ENCODE data around the gene HOTAIR. TPM values are rescaled to one million over a fixed set of nuclear protein-coding genes. Genes with fewer than 3 reads are reported as not detected.

The HOTAIR gene
- polyA plus RNA-seq, 1 donor from 2014 or later = not detected

- Mint-ChIP-seq H3K27me3 (peaks cover 72% of the 10 kb centered on the region), H3K4me1 (peaks cover 6 to 10% (median 8%) of the 10 kb centered on the region in 3 donors), H3K27ac (peak overlapping the region; percentile 9 to 62 (median 36)), H3K4me3 (no peak overlapping the region), H3K36me3 (no peaks in the 10 kb centered on the region), H3K9me3 (peaks cover 0 to 2% (median 0%) of the 10 kb centered on the region in 3 donors)
These were observed 44.0 kb downstream of the HOTAIR start for GRCh38 chr12:53930591-53931255.

- peak overlapping the region in 1 of 4 donors; percentile 3 for H3K4me3 Mint-ChIP-seq
- no peaks in the 10 kb centered on the region for H3K36me3 Mint-ChIP-seq
- H3K9me3 Mint-ChIP-seq = peaks cover 0 to 2% (median 0%) of the 10 kb centered on the region in 3 donors
- H3K27ac Mint-ChIP-seq = peak overlapping the region in 1 of 3 donors; percentile 22
- H3K27me3 Mint-ChIP-seq = peaks cover 74% of the 10 kb centered on the region
- H3K4me1 Mint-ChIP-seq = peaks cover 0 to 2% (median 0%) of the 10 kb centered on the region in 3 donors
These were observed 45.2 kb downstream of the HOTAIR start for GRCh38 chr12:53929527-53929926.

- Mint-ChIP-seq H3K27me3 (peaks cover 82% of the 10 kb centered on the region), H3K4me1 (peaks cover 0 to 2% (median 0%) of the 10 kb centered on the region in 3 donors), H3K9me3 (peaks cover 0 to 2% (median 0%) of the 10 kb centered on the region in 3 donors), H3K27ac (peak overlapping the region in 1 of 3 donors; percentile 50), H3K36me3 (no peaks in the 10 kb centered on the region), H3K4me3 (peak overlapping the region in 2 of 4 donors; percentile 50 to 67)
These were observed 46.5 kb downstream of the HOTAIR start for GRCh38 chr12:53928054-53928835.

DNA sequence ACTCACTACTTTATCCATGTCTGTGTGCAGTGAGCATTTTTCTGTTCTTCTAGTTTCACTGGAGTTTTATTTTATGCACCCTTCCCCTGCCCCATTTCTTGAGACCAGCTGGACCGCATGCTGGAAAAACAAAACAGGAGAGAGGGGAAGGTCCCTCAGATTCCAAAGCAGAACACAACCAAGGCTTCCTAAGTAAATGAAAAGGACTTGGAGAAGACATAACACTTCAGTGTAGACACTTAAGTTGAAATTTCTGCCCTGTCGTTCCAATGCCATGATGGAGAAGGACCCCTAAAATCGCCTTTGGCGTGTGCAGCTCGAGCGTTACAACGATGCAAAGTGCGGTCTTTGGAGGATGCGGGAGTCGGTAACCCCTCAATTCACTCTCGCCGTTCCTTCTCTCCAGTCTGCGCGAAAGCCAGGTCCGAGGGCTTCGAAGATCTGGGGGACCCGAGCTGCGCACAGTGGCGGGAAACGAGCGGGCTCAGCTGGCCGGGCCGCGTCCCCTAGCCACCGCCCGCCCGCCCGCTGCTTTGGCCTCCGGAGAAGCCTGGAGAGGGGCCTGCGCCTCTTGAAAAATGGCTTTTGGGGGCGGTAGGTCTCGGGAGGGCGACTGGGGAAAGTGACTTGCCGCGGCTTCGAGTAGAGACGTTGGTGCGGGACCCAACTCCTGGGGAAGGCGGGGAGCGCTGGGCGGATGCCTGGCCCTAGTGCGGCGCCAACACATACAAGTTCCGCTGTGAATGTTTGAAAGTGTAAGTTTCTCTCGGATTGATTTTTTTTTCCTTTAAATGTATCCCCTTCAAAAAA is 47.3 kb downstream of the HOTAIR start:
- peak overlapping the region in 1 of 4 donors; percentile 10 for H3K4me3 Mint-ChIP-seq
- no peaks in the 10 kb centered on the region for H3K36me3 Mint-ChIP-seq
- peaks cover 0 to 2% (median 0%) of the 10 kb centered on the region in 3 donors for H3K4me1 Mint-ChIP-seq
- H3K27ac Mint-ChIP-seq = peak overlapping the region in 2 of 3 donors; percentile 40 to 74
- peaks cover 0 to 2% (median 0%) of the 10 kb centered on the region in 3 donors for H3K9me3 Mint-ChIP-seq
- peaks cover 81% of the 10 kb centered on the region for H3K27me3 Mint-ChIP-seq

DNA sequence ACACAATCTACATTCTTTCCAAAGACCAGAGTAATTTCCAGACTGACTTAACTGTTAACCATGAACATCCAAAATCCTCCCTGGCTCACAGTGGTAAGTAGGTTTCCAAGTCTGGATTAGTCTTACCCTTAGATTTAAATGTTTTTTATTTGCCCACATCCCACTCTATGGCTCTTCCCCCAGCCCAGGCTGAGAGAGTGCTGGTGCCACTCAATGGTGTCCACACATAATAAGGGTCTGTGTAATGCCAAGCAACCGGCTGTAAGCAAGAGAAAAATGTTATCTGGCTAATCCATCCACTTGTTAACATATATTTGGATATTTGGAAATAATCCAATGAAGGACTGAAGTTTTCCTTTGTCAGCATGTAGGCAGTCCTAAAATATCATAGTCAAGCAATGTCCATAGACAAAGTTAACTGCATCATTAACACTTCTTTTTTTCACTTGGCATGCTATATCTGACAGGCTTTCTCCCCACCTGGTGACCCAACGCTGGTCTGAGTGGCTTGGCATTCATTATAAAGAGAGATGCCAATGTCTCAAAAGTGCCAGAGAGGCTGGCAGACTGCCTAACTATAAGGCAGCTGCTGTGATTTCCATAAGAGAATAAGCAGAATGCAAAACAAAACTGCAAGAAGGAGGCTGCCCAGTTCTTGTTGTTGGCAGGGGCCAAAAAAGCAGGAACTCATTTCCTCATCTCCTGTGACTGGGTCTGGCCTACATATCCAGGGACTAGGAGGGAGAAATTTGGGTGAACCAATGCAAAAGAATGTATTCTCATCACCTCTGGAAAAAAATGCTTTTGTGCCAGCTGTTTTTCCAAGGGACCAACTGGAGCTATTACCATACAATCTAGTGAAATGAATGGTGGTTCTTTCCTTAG is 50.0 kb downstream of the HOTAIR start:
- peaks cover 75% of the 10 kb centered on the region for H3K27me3 Mint-ChIP-seq
- H3K4me1 Mint-ChIP-seq = peaks cover 0 to 2% (median 0%) of the 10 kb centered on the region in 3 donors
- peaks cover 2% of the 10 kb centered on the region for H3K36me3 Mint-ChIP-seq
- H3K27ac Mint-ChIP-seq = peak overlapping the region in 2 of 3 donors; percentile 19 to 22
- peaks cover 0 to 4% (median 0%) of the 10 kb centered on the region in 3 donors for H3K9me3 Mint-ChIP-seq
- no peak overlapping the region for H3K4me3 Mint-ChIP-seq

DNA sequence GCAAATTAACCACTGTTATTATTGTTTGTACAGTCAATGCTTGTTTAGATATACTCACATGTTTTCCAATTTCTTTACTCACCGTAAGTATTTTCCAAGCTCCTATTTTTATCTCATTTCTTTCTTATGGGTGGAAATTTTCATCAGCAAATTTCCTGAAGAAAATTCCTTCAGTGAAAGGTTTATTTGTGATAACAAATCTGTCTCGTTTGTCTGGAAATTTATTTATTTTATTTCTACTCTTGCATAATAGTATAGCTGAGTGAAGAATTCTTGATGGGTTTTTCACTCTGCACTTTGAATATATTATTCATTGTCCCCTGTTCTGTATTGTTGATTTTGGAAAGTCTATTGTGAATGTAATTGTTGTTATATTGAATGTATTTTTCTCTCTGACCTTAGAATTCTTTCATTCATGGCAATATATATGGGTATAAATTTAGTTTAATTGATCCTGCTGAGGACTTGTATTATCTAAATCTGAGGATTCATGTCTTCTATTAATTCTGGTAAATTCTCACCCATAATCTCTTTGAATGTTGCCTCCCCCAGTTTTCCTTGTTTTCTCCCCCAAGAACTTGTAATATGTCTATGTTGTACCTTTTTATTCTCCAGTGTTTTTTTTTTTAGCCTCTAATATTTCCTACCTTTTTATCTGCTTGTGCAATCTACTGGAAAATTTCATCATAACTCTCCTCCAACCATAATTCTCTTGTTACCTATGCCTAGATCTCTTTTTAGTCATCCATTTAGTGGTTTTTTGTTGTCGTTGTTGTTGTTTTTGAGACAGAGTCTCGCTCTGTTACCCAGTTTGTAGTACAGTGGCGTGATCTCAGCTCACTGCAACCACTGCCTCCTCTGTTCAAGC is 57.7 kb downstream of the HOTAIR start:
- H3K27ac Mint-ChIP-seq = no peak overlapping the region
- H3K4me3 Mint-ChIP-seq = no peak overlapping the region
- peaks cover 2% of the 10 kb centered on the region for H3K36me3 Mint-ChIP-seq
- peaks cover 0 to 4% (median 0%) of the 10 kb centered on the region in 3 donors for H3K9me3 Mint-ChIP-seq
- no peaks in the 10 kb centered on the region for H3K4me1 Mint-ChIP-seq
- peaks cover 36% of the 10 kb centered on the region for H3K27me3 Mint-ChIP-seq

Other genes starting within 250 kb of the HOTAIR start
- 52.0 TPM for gene CALCOCO1, start 247.5 kb downstream of the HOTAIR start, polyA plus RNA-seq
- gene CISTR, start 223.0 kb downstream of the HOTAIR start, polyA plus RNA-seq = not detected
- not detected for gene HOXC13, start 36.1 kb downstream of the HOTAIR start, polyA plus RNA-seq
- gene HOXC12, start 20.1 kb downstream of the HOTAIR start, polyA plus RNA-seq = not detected
- gene HOXC11, start 1.8 kb downstream of the HOTAIR start, polyA plus RNA-seq = not detected
- not detected for gene HOXC10, start 10.2 kb upstream of the HOTAIR start, polyA plus RNA-seq
- not detected for gene HOXC9, start 25.2 kb upstream of the HOTAIR start, polyA plus RNA-seq
- gene HOXC8, start 34.0 kb upstream of the HOTAIR start, polyA plus RNA-seq = not detected
- gene HOXC6, start 53.5 kb upstream of the HOTAIR start, polyA plus RNA-seq = not detected
- not detected for gene HOXC5, start 58.1 kb upstream of the HOTAIR start, polyA plus RNA-seq
- gene HOXC4, start 78.9 kb upstream of the HOTAIR start, polyA plus RNA-seq = 2.3 TPM
- gene SMUG1, start 214.0 kb upstream of the HOTAIR start, polyA plus RNA-seq = 32.3 TPM

Data from IgD-negative memory B cell (primary cell).